HG03095 (cell line): ENCODE data around the gene NPBWR2.
A peak's percentile ranks its signal among the peaks of the same experiment; 100 is the strongest.

Experiments used
- ATAC-seq: cut with Tn5 transposase; IDR thresholded peaks from one replicate; pipeline ENCODE4 v1.9.1; 2021; ENCODE audit warnings: moderate library complexity; ENCODE audit not compliant: unreplicated experiment

The NPBWR2 gene

DNA sequence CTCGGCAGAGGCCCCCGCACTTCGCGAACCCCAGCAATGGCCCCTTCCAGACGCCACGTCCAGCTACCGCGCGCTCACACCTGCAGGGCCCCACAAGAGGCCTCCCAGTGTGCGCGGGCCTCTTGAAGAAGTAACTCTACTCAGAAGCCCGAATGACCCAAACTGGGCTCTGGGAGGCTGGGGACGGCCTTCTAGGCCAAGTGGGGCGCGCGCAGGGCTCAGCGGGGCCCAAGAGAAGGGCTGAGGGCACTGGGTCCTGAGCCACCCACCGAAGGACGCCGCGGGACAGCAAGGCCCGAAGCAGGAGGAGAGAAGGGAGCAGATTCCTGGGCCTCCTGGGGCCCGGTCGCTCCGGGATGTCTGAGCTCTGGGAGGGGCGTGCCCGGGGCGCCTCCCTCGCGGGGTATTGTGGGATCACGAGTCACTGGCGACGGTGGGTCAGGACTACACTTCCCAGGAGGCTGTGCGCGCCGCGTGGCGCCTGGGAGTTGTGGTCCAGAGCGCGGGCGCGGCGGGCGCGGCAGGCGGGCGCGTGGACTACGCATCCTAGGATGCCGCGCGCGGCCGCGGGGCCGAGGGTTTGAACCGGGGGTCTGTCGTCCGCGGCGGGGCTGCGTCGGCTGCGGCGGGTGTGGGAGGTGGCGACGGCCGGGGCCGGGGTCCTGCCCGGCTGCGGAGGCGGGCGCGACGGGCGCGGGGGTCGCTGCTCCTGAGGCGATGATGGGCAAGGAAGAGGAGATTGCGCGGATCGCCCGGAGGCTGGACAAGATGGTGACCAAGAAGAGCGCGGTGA, 44.6 kb downstream of the NPBWR2 start, which contains the start of gene TCEA2:
TCEA2 (plus strand) TSS at position 603 of the 793 bp plus-strand sequence; CDS start at position 718, 115 bp downstream.
- peak; percentile 71 for ATAC-seq

DNA sequence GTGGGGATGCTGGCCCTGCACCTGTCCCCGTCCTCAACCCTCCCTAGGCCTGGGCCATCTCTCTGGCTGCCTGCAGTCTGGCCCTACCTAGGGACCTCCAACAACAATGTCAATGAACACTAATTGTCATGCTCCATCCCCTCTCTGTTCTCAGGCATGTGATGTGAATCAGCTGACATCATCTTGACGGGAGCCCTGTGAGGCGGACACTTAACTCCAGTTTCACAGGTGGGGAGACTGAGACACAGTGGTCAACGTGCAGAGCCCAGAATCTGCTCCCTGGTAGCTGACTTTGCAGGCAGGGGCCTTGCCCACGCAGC, 45.1 kb downstream of the NPBWR2 start:
- no peak for ATAC-seq

DNA sequence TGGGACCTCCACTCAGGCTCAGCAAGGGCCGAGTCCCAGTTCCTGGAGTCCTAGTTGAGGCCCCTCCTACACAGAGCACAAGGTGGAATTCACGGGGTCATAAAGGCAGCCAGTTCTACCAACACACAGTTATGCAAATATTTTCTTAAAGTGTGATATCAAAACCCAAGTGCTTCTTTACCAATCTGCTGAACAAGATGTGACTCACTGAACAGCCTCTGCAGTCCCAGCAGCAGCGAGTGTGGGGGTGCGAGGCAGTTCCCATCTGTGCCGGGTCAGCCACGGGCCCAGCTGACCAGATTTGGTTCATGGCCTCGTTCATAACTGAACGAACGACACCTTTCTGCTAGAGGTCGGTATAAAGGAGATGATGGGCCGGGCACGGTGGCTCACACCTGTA, 48.8 kb downstream of the NPBWR2 start:
- no peak for ATAC-seq

DNA sequence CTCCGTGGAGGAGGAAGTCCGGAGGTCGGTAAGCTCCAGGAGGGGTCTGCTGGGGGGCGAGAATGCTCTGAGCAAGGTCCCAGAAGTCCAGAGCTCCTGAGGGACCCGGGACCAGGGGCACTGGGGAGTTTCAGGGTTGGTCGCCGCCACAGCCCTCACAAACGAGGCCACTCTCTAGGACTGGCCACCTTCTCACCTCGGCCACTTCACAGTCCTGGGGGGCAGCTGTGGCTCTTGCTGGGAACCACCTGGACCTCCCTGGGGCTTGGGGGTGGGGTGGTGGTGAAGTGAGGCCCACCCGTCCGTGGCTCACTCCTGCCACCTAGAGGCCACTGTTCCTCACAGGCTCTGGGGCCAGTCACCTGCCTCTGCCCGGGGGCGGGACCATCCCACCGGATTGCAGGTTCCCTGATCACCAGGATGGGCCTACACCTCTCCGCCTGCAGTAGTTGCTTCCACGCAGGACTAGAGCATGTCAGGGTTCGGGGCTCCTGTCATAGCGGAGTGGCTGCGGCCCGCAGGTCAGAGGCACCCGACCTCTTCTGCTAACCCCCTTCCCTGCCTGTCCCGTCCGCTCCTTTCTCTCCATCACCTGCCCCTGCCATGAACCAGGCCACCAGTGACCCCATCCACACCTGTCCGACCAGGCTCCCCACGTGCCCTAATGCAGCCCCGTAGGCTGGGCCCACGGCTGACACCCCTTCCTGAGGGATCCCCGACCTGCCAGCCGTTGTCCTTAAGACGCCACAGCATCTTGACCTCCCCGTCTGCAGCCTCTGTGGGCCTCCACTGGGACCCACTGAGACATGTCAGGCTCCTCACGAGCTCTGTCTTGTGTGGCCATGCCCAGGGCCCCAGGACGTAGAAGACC, 49.5 kb downstream of the NPBWR2 start:
- ATAC-seq, result no peak

DNA sequence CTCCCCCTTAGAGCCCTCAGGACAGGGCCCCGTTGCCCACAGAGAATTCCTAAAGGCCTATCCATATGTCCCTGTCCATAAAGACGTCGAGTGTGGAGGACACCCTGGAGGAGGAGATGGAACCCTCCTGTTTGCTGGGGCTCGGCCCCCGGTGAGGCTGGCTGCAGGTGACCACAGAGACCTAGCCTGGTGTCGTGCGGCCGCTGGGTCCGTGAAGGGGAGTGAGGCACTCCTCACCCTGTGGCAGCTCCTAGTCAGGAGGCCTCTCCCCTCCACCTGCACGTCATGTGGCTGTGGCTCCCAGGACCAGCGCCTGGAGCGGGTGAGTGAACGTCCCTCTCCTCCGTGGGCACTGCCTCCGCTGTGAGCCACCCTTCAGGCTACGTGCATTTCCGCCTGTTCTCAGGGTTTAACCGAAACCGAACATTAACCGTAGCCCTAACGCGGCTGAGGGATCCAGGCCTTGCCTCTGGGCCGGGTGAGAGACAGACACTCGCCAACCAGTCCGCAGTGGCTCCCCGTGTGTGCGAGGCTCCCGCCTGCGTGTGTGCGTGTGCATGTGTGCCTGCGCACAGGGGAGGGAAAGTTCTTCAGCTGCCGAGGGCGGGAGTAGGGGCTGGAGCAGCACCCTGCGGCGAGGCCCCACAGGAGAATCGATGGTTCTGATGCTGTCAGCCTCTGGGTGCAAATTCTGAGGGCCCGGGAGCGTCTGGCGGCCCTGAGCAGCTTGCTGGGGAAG, 50.3 kb downstream of the NPBWR2 start:
- ATAC-seq, result no peak

DNA sequence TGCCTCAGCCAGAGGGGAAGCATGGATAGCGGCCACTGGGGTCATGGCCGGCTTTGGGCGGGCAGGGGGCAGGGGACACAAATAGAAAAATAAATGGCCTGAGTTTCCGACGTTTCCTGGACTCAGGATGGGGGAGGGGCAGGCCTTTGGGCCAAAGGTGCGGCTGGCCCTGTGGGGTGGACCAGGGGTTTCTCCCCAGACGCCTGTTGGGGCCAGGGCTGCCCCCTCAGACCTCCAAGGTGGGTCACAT, 50.8 kb downstream of the NPBWR2 start:
- no peak for ATAC-seq

DNA sequence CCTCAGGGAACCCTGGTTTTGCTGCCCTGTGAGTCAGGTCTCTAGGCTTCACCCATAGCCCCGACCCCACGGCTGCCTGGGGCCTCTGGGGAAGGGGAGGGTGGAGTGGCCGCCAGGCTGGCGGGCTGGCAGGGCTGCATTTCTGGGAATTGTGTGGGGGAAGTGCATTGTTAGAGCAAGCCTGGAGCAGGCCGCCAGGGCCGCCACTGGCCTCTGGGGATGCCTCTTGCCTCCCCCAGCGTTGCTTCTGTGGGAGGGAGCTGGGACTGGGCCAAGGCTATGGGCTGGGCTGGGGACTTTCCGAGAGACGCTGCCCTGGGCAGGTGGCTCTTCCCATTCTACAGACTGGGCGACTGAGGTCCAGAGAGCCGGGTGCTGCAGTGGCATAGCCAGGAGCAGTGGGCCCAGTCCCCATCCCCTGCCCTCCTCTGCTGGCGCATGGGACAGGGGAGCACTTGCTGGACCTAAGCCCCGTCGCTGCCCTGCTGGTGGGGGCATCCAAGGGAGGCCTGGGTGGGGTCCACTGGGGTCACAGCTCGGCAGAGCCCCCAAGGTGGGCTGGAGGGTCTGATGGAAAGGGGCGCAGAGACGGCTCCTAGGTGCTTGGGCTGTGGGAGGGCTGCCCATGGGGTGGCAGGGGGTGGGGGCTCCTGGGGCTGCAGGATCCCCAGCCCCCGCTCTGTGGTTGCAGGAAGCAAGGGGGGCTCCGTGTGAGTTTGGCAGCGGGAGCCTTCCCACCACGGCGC, 51.3 kb downstream of the NPBWR2 start:
- no peak for ATAC-seq

DNA sequence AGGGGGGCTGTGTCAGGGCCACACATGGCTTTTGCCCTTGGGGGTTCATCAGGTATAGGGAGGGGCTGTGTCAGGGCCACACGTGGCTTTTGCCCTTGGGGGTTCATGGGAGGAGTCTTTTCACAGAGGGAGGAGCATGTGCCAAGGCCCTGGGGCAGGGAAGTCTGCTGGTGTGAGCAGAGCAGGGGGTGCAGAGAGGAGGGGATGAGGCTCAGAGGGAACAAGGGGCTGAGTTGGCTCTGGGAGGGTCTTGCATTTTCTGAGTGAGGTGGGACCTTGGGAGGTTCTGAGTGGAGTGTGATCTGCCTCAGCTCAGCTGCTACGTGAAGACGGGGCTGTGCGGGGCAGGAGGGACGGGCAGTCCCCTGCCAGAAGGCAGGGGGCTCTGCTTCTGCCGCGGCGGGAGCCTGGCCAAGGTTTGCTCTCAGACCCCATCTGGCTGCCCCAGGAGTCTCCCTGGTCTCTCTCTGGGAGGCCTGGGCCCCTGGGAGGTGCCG, 51.9 kb downstream of the NPBWR2 start:
- ATAC-seq, result no peak

DNA sequence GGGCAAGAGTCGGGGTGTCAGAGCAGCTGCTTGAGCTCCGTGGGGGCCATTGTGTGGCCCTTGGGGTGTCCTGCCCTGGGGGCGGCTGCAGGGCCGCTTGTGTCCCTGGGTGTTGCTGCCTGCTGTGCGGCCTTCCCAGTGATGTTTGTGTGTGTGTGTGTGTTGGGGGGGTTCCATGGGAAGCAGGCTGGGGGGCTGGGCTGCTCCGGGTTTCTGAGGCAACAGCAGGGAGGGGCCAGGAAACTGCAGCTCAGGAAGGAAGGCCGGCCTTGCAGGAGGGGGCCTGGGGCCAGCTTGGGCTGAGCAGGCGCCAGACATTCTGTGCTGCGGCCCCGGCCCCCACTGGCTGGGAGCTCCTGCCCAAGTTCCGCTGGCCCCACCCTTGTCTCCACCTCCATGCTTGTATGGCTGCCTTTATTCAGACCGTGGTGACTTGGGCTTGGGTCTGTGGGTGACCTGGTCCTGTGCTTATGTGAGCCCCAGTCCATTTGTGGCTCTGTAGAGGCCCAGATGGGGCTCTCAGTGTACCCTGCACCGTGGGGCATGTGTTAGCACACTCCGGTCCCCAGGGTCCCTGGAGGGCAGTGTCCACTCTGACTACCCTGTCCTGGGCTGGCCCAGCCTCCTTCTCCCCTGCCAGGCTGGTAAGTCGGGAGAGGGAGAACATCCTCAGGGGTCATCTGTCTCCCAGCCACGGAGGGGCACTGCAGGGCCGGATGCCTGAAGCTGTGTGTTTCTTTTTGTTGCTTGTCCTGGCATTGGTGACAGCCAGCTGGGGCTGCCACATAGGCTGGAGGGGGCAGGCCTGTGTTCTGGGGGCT, 53.3 kb downstream of the NPBWR2 start:
- ATAC-seq, result no peak
